NCI-H2171 (cell line): ENCODE data around the gene UPF3B.
"Not testable (repeated sequence)": the region's sequence is repeated elsewhere in the genome, so short reads cannot be mapped to it uniquely, and the experiment has no call there.

ENCODE experiments used
- DNase-seq: peaks from one replicate; lab custom pipeline; 2025; lab: John Stamatoyannopoulos, UW

UPF3B gene

GRCh38 chrX:119852382-119853353, at the start of gene UPF3B:
Gene UPF3B, minus strand, starts transcription at chrX:119852963. Its CDS starts 35 bp downstream, at chrX:119852928.
- DNase-seq: peak; percentile 92

GRCh38 chrX:119900976-119901375, 48.2 kb upstream of the UPF3B start:
- DNase-seq: no peak

GRCh38 chrX:119899125-119899524, 46.4 kb upstream of the UPF3B start:
- no peak for DNase-seq

- DNase-seq: no peak
Measured at GRCh38 chrX:119895843-119896326, 43.1 kb upstream of the UPF3B start, which contains the start of gene AKAP14. Gene AKAP14, plus strand, starts transcription at chrX:119895893. Its CDS starts 7,331 bp downstream, at chrX:119903224.

GRCh38 chrX:119891961-119892692, 39.4 kb upstream of the UPF3B start:
- not testable (repeated sequence) for DNase-seq

- DNase-seq: not testable (repeated sequence)
Measured at GRCh38 chrX:119890626-119891025, 37.9 kb upstream of the UPF3B start.

- DNase-seq: peak; percentile 21
Measured at GRCh38 chrX:119887721-119888425, 35.1 kb upstream of the UPF3B start.

- DNase-seq: no peak
Measured at GRCh38 chrX:119885554-119886428, 33.0 kb upstream of the UPF3B start.

GRCh38 chrX:119880552-119881437, 28.0 kb upstream of the UPF3B start:
- DNase-seq: no peak

GRCh38 chrX:119880076-119880475, 27.3 kb upstream of the UPF3B start:
- DNase-seq: no peak

- DNase-seq: no peak
Measured at GRCh38 chrX:119878740-119879139, 26.0 kb upstream of the UPF3B start.

- peak; percentile 70 for DNase-seq
Measured at GRCh38 chrX:119871599-119872395, 19.0 kb upstream of the UPF3B start, which contains the start of the genes NDUFA1 and RNF113A. Gene NDUFA1, plus strand, starts transcription at chrX:119871832. Its CDS starts 80 bp downstream, at chrX:119871912. Gene RNF113A, minus strand, starts transcription at chrX:119871733. Its CDS starts 120 bp downstream, at chrX:119871613.

GRCh38 chrX:119871245-119871598, 18.5 kb upstream of the UPF3B start:
- DNase-seq: no peak

- peak; percentile 1 for DNase-seq
Measured at GRCh38 chrX:119870626-119871131, 17.9 kb upstream of the UPF3B start.

GRCh38 chrX:119853444-119853843, 681 bp upstream of the UPF3B start:
- no peak for DNase-seq

GRCh38 chrX:119833905-119834304, 18.9 kb downstream of the UPF3B start:
- DNase-seq: no peak

GRCh38 chrX:119828446-119828845, 24.3 kb downstream of the UPF3B start:
- no peak for DNase-seq

GRCh38 chrX:119826399-119826959, 26.3 kb downstream of the UPF3B start:
- DNase-seq: no peak
